IPS DF 19.7 (cell line): ENCODE measurements around the gene ACTRT3.
"Not testable (repeated sequence)": the region's sequence is repeated elsewhere in the genome, so short reads cannot be mapped to it uniquely, and the experiment has no call there.

Experiments
- DNase-seq: peaks from one replicate; pipeline ENCODE4 v3.0.0-alpha.2; 2013; ENCODE audit warnings: low read depth, low spot score

Gene ACTRT3

GRCh38 chr3:169772897-169773816, 3.8 kb upstream of the ACTRT3 start, which contains the start of gene MYNN:
Gene MYNN (plus strand): TSS chr3:169773396. CDS start chr3:169774296, 900 bp downstream.
- peak; percentile 72 for DNase-seq

GRCh38 chr3:169772305-169772896, 3.0 kb upstream of the ACTRT3 start:
- no peak for DNase-seq

GRCh38 chr3:169771497-169772304, 2.3 kb upstream of the ACTRT3 start:
- no peak for DNase-seq

- DNase-seq = no peak
Measured at GRCh38 chr3:169764882-169765612, 4.3 kb downstream of the ACTRT3 start, which contains the start of gene TERC. Gene TERC (minus strand): TSS chr3:169765060.

- DNase-seq = no peak
Measured at GRCh38 chr3:169764312-169764881, 5.0 kb downstream of the ACTRT3 start.

- no peak for DNase-seq
Measured at GRCh38 chr3:169760479-169760878, 8.9 kb downstream of the ACTRT3 start.

- no peak for DNase-seq
Measured at GRCh38 chr3:169759256-169759655, 10.1 kb downstream of the ACTRT3 start.

- DNase-seq = no peak
Measured at GRCh38 chr3:169758359-169758994, 10.9 kb downstream of the ACTRT3 start.

GRCh38 chr3:169755488-169755887, 13.9 kb downstream of the ACTRT3 start:
- DNase-seq = no peak

- no peak for DNase-seq
Measured at GRCh38 chr3:169754711-169755110, 14.7 kb downstream of the ACTRT3 start.

- no peak for DNase-seq
Measured at GRCh38 chr3:169751875-169752274, 17.5 kb downstream of the ACTRT3 start.

GRCh38 chr3:169750665-169751064, 18.7 kb downstream of the ACTRT3 start:
- DNase-seq = no peak

GRCh38 chr3:169748670-169749069, 20.7 kb downstream of the ACTRT3 start:
- no peak for DNase-seq

- DNase-seq = no peak
Measured at GRCh38 chr3:169746924-169747323, 22.4 kb downstream of the ACTRT3 start.

- no peak for DNase-seq
Measured at GRCh38 chr3:169744366-169745054, 24.9 kb downstream of the ACTRT3 start.

- peak; percentile 9 for DNase-seq
Measured at GRCh38 chr3:169739067-169739466, 30.3 kb downstream of the ACTRT3 start.

GRCh38 chr3:169731857-169732256, 37.5 kb downstream of the ACTRT3 start:
- DNase-seq = not testable (repeated sequence)

GRCh38 chr3:169722724-169723123, 46.6 kb downstream of the ACTRT3 start:
- no peak for DNase-seq

GRCh38 chr3:169718415-169718814, 50.9 kb downstream of the ACTRT3 start:
- not testable (repeated sequence) for DNase-seq
